Left cardiac atrium (tissue), 4 donors: ENCODE results near the gene DDI1. TPM values are rescaled to one million over a fixed set of nuclear protein-coding genes. Genes with fewer than 3 reads are reported as not detected.
"Not testable (repeated sequence)": the region's sequence is repeated elsewhere in the genome, so short reads cannot be mapped to it uniquely, and the experiment has no call there.

Source experiments
- ATAC-seq, 2 donors: fragments of 200-7000 bp; cut with Tn5 transposase; one replicate each; pipeline ENCODE4 v1.9.1; 2020; ENCODE audit warnings: mild to moderate bottlenecking in 2 of 2, moderate library complexity in 2 of 2
- DNase-seq: peaks from one replicate; pipeline ENCODE4 v3.0.0-alpha.2; 2020
- intact Hi-C, 2 donors: fragments of 100-400 bp; cut with DNase I; formaldehyde crosslinking; loops; one replicate each; pipeline versions ENCODE4 v1.14.1 to v1.15.1; 2022 to 2023
- total RNA-seq, 2 donors: library from RNA; stranded (reverse); fragmentation: NEBNext Ultra II Directional; extraction: Animal tissue kit (Norgen Biotek cat#: 25700); gene quantifications; one replicate each; pipeline ENCODE4 v1.2.1, GENCODE V29; 2021
- donor health status: DM: no; HTN: yes; CAD: no.
- donor health status: DM: no; HTN: yes; CAD: no; lungs with severe emphysema.
- donor health status: DM: yes; HTN: yes; CAD: no.
- donor health status: Dilated cardiomyopathy.

Gene DDI1
- total RNA-seq, 2 donors from 2014 or later = not detected

GRCh38 chr11:104033134-104033533, 3.3 kb upstream of the DDI1 start:
- peak; percentile 25 for DNase-seq
- intact Hi-C loops = no loop called here
- ATAC-seq = peak; percentile 57 to 63

- intact Hi-C loops = no loop called here
- DNase-seq (no peak), ATAC-seq (no peak)
Observed at GRCh38 chr11:104033561-104033960, 2.9 kb upstream of the DDI1 start.

- intact Hi-C loops = no loop called here
- ATAC-seq (no peak), DNase-seq (no peak)
Observed at GRCh38 chr11:104036995-104037394, 555 bp downstream of the DDI1 start.

- DNase-seq (no peak), ATAC-seq (no peak)
- intact Hi-C loops = no loop called here
Observed at GRCh38 chr11:104041792-104042191, 5.4 kb downstream of the DDI1 start.

- intact Hi-C loops = no loop called here
Observed at GRCh38 chr11:104043142-104043541, 6.7 kb downstream of the DDI1 start.

GRCh38 chr11:104043678-104044239, 7.3 kb downstream of the DDI1 start:
- ATAC-seq (no peak), DNase-seq (no peak)
- intact Hi-C loops = no loop called here

More at GRCh38 chr11:104043142-104043541, 6.7 kb downstream of the DDI1 start:
- no peak for ATAC-seq
- no peak for DNase-seq

- no peak for ATAC-seq
- intact Hi-C loops = no loop called here
Observed at GRCh38 chr11:104046331-104046730, 9.9 kb downstream of the DDI1 start.

GRCh38 chr11:104046858-104047257, 10.4 kb downstream of the DDI1 start:
- DNase-seq, ATAC-seq, intact Hi-C loops: not testable (repeated sequence)

More at GRCh38 chr11:104046331-104046730, 9.9 kb downstream of the DDI1 start:
- DNase-seq = no peak

GRCh38 chr11:104049116-104049515, 12.7 kb downstream of the DDI1 start:
- ATAC-seq = no peak

GRCh38 chr11:104051778-104052177, 15.3 kb downstream of the DDI1 start:
- intact Hi-C loops = no loop called here
- ATAC-seq (no peak), DNase-seq (no peak)

More at GRCh38 chr11:104049116-104049515, 12.7 kb downstream of the DDI1 start:
- intact Hi-C loops = no loop called here
- no peak for DNase-seq

- DNase-seq = no peak
- intact Hi-C loops = no loop called here
- ATAC-seq = no peak
Observed at GRCh38 chr11:104053743-104054478, 17.5 kb downstream of the DDI1 start.

- intact Hi-C loops = no loop called here
- no peak for ATAC-seq
- no peak for DNase-seq
Observed at GRCh38 chr11:104054911-104055529, 18.6 kb downstream of the DDI1 start.

GRCh38 chr11:104055596-104055995, 19.2 kb downstream of the DDI1 start:
- ATAC-seq (no peak), DNase-seq (no peak)
- intact Hi-C loops = no loop called here

GRCh38 chr11:104057908-104058307, 21.5 kb downstream of the DDI1 start:
- intact Hi-C loops = no loop called here
- no peak for DNase-seq
- no peak for ATAC-seq

GRCh38 chr11:104058680-104059079, 22.2 kb downstream of the DDI1 start:
- ATAC-seq (no peak), DNase-seq (no peak)
- intact Hi-C loops = no loop called here

- intact Hi-C loops = no loop called here
- ATAC-seq (peak in 1 of 2 donors; percentile 57), DNase-seq (no peak)
Observed at GRCh38 chr11:104060004-104060794, 23.8 kb downstream of the DDI1 start.

GRCh38 chr11:104060820-104061219, 24.4 kb downstream of the DDI1 start:
- intact Hi-C loops = no loop called here
- no peak for DNase-seq
- peak in 1 of 2 donors; percentile 31 for ATAC-seq

- no peak for DNase-seq
- intact Hi-C loops = no loop called here
- ATAC-seq = peak; percentile 59 to 76
Observed at GRCh38 chr11:104061853-104062521, 25.5 kb downstream of the DDI1 start.

GRCh38 chr11:104064034-104064630, 27.7 kb downstream of the DDI1 start:
- DNase-seq (no peak), ATAC-seq (peak in 1 of 2 donors; percentile 37)
- intact Hi-C loops = no loop called here
